Panc1 (cell line): ENCODE data around the gene GFM1. TPM values are rescaled to one million over a fixed set of nuclear protein-coding genes. Genes with fewer than 3 reads are reported as not detected.

Experiments used
- ATAC-seq: fragments of 200-7000 bp; cut with Tn5 transposase; 2 replicates; pipeline ENCODE4 v1.9.1; 2020; ENCODE audit warnings: mild to moderate bottlenecking, moderate library complexity
- BruUV-seq: library from RNA; stranded (reverse); fragments of 400-500 nt; replicated peaks from 2 replicates; lab custom pipeline; 2021; lab: Mats Ljungman, UMichigan
- CTCF ChIA-PET: fragments of 300-600 bp; sonication (Branson Sonifier 250); formaldehyde crosslinking; loops from one replicate; lab custom pipeline; 2022; ENCODE audit warnings: antibody characterized with exemption; lab: Charles Lee
- POLR2A ChIA-PET: fragments of 300-600 bp; sonication (Branson Sonifier 250); formaldehyde crosslinking; loops from one replicate; lab custom pipeline; 2022; ENCODE audit warnings: antibody characterized with exemption; lab: Charles Lee
- DNase-seq: peaks from one replicate; pipeline ENCODE4 v3.0.0-alpha.2; 2010; ENCODE audit warnings: low read depth, low spot score
- H3K27ac ChIP-seq: 2 replicates; pipeline ENCODE4 v1.5.1; 2011; ENCODE audit warnings: mild to moderate bottlenecking, low read length, inconsistent platforms
- H3K27me3 ChIP-seq: fragments of 200-500 bp; sonication (Bioruptor generic); 2 replicates; pipeline ENCODE4 v1.6.0; 2014; ENCODE audit warnings: low read length, inconsistent platforms; ENCODE audit not compliant: control insufficient read depth, insufficient read depth
- H3K36me3 ChIP-seq: fragments of 200-500 bp; sonication (Bioruptor generic); 2 replicates; pipeline ENCODE4 v1.5.1; 2014; ENCODE audit warnings: inconsistent platforms, mild to moderate bottlenecking, low read length, moderate library complexity; ENCODE audit not compliant: control insufficient read depth, insufficient read depth
- H3K4me1 ChIP-seq: 2 replicates; pipeline ENCODE4 v1.5.1; 2011; ENCODE audit warnings: inconsistent platforms, mild to moderate bottlenecking, low read length, moderate library complexity; ENCODE audit not compliant: control insufficient read depth, insufficient read depth
- H3K4me3 ChIP-seq, 2 experiments: 2 replicates each; pipeline ENCODE4 v1.5.1; 2011 to 2012; ENCODE audit warnings: low read depth in 2 of 2, low read length in 2 of 2, mild to moderate bottlenecking in 2 of 2, inconsistent platforms in 1 of 2, moderate library complexity in 1 of 2
- H3K9me3 ChIP-seq: fragments of 200-500 bp; sonication (Bioruptor generic); 2 replicates; pipeline ENCODE4 v1.5.1; 2014; ENCODE audit warnings: low read depth, mild to moderate bottlenecking, inconsistent platforms, low read length, moderate library complexity; ENCODE audit not compliant: control insufficient read depth, insufficient read depth
- POLR2AphosphoS5 ChIP-seq: IDR thresholded peaks from 2 replicates; pipeline ENCODE4 v1.6.1; 2012; ENCODE audit warnings: mild to moderate bottlenecking, low read depth, low read length, moderate library complexity
- REST ChIP-seq, 2 experiments: IDR thresholded peaks; 2 replicates each; pipeline ENCODE4 v1.6.1; 2011 to 2012; ENCODE audit warnings: low read depth in 2 of 2, control low read depth in 1 of 2, low read length in 1 of 2, mild to moderate bottlenecking in 1 of 2, moderate library complexity in 1 of 2; ENCODE audit not compliant: insufficient read depth in 1 of 2
- SIN3A ChIP-seq: IDR thresholded peaks from 2 replicates; pipeline ENCODE4 v1.6.1; 2012; ENCODE audit warnings: low read depth, mild to moderate bottlenecking, low read length, moderate library complexity, borderline replicate concordance; ENCODE audit not compliant: insufficient read depth
- TCF7L2 ChIP-seq: IDR thresholded peaks from 2 replicates; pipeline ENCODE4 v1.6.1; 2011; ENCODE audit warnings: mild to moderate bottlenecking, low read depth, low read length, inconsistent platforms
- in situ Hi-C: cut with HindIII; loops from 2 replicates; pipeline ENCODE4 v1.10.0; 2016; ENCODE audit warnings: low sequenced_read_pairs, low pct_unique_long_range_greater_than_20kb
- intact Hi-C: fragments of 100-400 bp; cut with micrococcal nuclease; formaldehyde crosslinking; loops from one replicate; pipeline ENCODE4 v1.10.0; 2022; ENCODE audit not compliant: unreplicated experiment
- total RNA-seq: library from RNA; stranded (reverse); gene quantifications from one replicate; pipeline ENCODE4 v1.2.1, GENCODE V29; 2021; ENCODE audit not compliant: unreplicated experiment
- TF ChIP-seq, protein P1 (sequence below): fragments of 450-650 bp; IDR thresholded peaks from 2 replicates; pipeline ENCODE4 v1.5.1; 2017; ENCODE audit warnings: mild to moderate bottlenecking

GFM1 gene
- total RNA-seq, 1 experiment from 2014 or later: 59.3 TPM

- DNase-seq: no peak
- no TSS peak for BruUV-seq
- in situ Hi-C loops: no loop called here
These were observed 65.3 kb downstream of the GFM1 start for GRCh38 chr3:158709666-158710083.

GRCh38 chr3:158710601-158711000, 66.3 kb downstream of the GFM1 start:
- CTCF ChIA-PET: no interaction called here
- TF ChIP-seq REST (IDR thresholded peaks at IDR 0.05; ENCODE audit: insufficient read depth in 1 of 2, low read depth in 2 of 2, low read length in 1 of 2): no peak
- TF ChIP-seq, protein P1, sequence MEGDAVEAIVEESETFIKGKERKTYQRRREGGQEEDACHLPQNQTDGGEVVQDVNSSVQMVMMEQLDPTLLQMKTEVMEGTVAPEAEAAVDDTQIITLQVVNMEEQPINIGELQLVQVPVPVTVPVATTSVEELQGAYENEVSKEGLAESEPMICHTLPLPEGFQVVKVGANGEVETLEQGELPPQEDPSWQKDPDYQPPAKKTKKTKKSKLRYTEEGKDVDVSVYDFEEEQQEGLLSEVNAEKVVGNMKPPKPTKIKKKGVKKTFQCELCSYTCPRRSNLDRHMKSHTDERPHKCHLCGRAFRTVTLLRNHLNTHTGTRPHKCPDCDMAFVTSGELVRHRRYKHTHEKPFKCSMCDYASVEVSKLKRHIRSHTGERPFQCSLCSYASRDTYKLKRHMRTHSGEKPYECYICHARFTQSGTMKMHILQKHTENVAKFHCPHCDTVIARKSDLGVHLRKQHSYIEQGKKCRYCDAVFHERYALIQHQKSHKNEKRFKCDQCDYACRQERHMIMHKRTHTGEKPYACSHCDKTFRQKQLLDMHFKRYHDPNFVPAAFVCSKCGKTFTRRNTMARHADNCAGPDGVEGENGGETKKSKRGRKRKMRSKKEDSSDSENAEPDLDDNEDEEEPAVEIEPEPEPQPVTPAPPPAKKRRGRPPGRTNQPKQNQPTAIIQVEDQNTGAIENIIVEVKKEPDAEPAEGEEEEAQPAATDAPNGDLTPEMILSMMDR: no peak
- no peak for TF ChIP-seq TCF7L2
- no peak for TF ChIP-seq SIN3A
- TF ChIP-seq POLR2AphosphoS5: no peak

More at GRCh38 chr3:158709666-158710083, 65.3 kb downstream of the GFM1 start:
- Histone ChIP-seq H3K9me3 (no peaks in the 10 kb centered on the region), H3K27me3 (no peaks in the 10 kb centered on the region), H3K4me3 (no peak overlapping the region), H3K4me1 (peaks cover 13% of the 10 kb centered on the region), H3K27ac (peak overlapping the region; percentile 57), H3K36me3 (no peaks in the 10 kb centered on the region; the same call in 1 of the 2 replicates)
- CTCF ChIA-PET: interaction anchor here (0.7 kb wide), 2 partner anchors 12 to 45 kb away, joined by 7 to 9 read pairs; no protein-coding TSS in a partner anchor
- peak; percentile 71 for ATAC-seq
- TF ChIP-seq, protein P1: no peak
- TF ChIP-seq POLR2AphosphoS5 (no peak), TCF7L2 (no peak), REST (IDR thresholded peaks at IDR 0.05; ENCODE audit: insufficient read depth in 1 of 2, low read depth in 2 of 2, low read length in 1 of 2) (no peak), SIN3A (no peak)
- POLR2A ChIA-PET: no interaction called here
- intact Hi-C loops: no loop called here

More at GRCh38 chr3:158710601-158711000, 66.3 kb downstream of the GFM1 start:
- H3K9me3 ChIP-seq: no peaks in the 10 kb centered on the region
- BruUV-seq: no TSS peak
- H3K27me3 ChIP-seq: no peaks in the 10 kb centered on the region
- no peaks in the 10 kb centered on the region; the same call in 1 of the 2 replicates for H3K36me3 ChIP-seq
- H3K27ac ChIP-seq: peak overlapping the region; percentile 67
- POLR2A ChIA-PET: no interaction called here
- intact Hi-C loops: no loop called here
- ATAC-seq (no peak), DNase-seq (no peak)
- H3K4me1 ChIP-seq: peaks cover 17% of the 10 kb centered on the region
- H3K4me3 ChIP-seq: no peak overlapping the region
- in situ Hi-C loops: no loop called here
